Astrocyte (in vitro differentiated cells and primary cell): Measurements from ENCODE around the gene MLLT11. TPM values are rescaled to one million over a fixed set of nuclear protein-coding genes. Genes with fewer than 3 reads are reported as not detected.

ENCODE experiments used
- DNase-seq: peaks from one replicate; pipeline ENCODE4 v3.0.0-alpha.2; 2010; ENCODE audit warnings: low read depth
- FAIRE-seq: peaks from 2 replicates; lab custom pipeline; 2011; peaks lifted over from hg19 to GRCh38; lab: Jason Lieb, UNC
- H2AFZ ChIP-seq: 2 replicates; pipeline ENCODE4 v1.6.0; 2012; ENCODE audit warnings: low read depth, low read length, inconsistent platforms
- H3K27ac ChIP-seq: 2 replicates; pipeline ENCODE4 v1.5.1; 2011; ENCODE audit warnings: low read depth, low read length, inconsistent platforms
- H3K27me3 ChIP-seq: 2 replicates; pipeline ENCODE4 v1.6.0; 2011; ENCODE audit warnings: low read length, inconsistent platforms; ENCODE audit not compliant: insufficient read depth
- H3K36me3 ChIP-seq: 2 replicates; pipeline ENCODE4 v1.5.1; 2011; ENCODE audit warnings: low read length, inconsistent platforms; ENCODE audit not compliant: insufficient read depth
- H3K4me1 ChIP-seq: 2 replicates; pipeline ENCODE4 v1.5.1; 2011; ENCODE audit warnings: low read length, inconsistent platforms; ENCODE audit not compliant: insufficient read depth
- H3K4me2 ChIP-seq: 2 replicates; pipeline ENCODE4 v1.6.0; 2012; ENCODE audit warnings: low read length, inconsistent platforms
- H3K4me3 ChIP-seq: 2 replicates; pipeline ENCODE4 v1.5.1; 2011; ENCODE audit warnings: low read depth, mild to moderate bottlenecking, low read length, inconsistent platforms; ENCODE audit not compliant: insufficient read depth
- H3K79me2 ChIP-seq: 2 replicates; pipeline ENCODE4 v1.6.0; 2012; ENCODE audit warnings: mild to moderate bottlenecking, low read length, inconsistent platforms; ENCODE audit not compliant: insufficient read depth
- H3K9ac ChIP-seq: 2 replicates; pipeline ENCODE4 v1.6.0; 2012; ENCODE audit warnings: mild to moderate bottlenecking, low read length, inconsistent platforms
- H3K9me3 ChIP-seq: 2 replicates; pipeline ENCODE4 v1.5.1; 2012; ENCODE audit warnings: low read depth, mild to moderate bottlenecking, low read length, inconsistent platforms; ENCODE audit not compliant: insufficient read depth
- H4K20me1 ChIP-seq: 2 replicates; pipeline ENCODE4 v1.6.0; 2012; ENCODE audit warnings: low read length, inconsistent platforms; ENCODE audit not compliant: insufficient read depth
- H3K27ac Mint-ChIP-seq: one replicate; pipeline ENCODE4 v1.8.0; 2021; ENCODE audit warnings: mild to moderate bottlenecking, mixed read lengths; ENCODE audit not compliant: unreplicated experiment
- H3K27me3 Mint-ChIP-seq: one replicate; pipeline ENCODE4 v1.8.0; 2021; ENCODE audit warnings: low read depth, mixed read lengths; ENCODE audit not compliant: unreplicated experiment
- H3K36me3 Mint-ChIP-seq: one replicate; pipeline ENCODE4 v1.8.0; 2021; ENCODE audit warnings: low read depth, mixed read lengths; ENCODE audit not compliant: unreplicated experiment
- H3K4me1 Mint-ChIP-seq: one replicate; pipeline ENCODE4 v1.8.0; 2021; ENCODE audit warnings: low read depth, mixed read lengths; ENCODE audit not compliant: unreplicated experiment
- H3K4me3 Mint-ChIP-seq: one replicate; pipeline ENCODE4 v1.8.0; 2021; ENCODE audit warnings: mild to moderate bottlenecking, moderate library complexity, mixed read lengths; ENCODE audit not compliant: unreplicated experiment
- H3K9me3 Mint-ChIP-seq: one replicate; pipeline ENCODE4 v1.8.0; 2021; ENCODE audit warnings: mild to moderate bottlenecking, mixed read lengths; ENCODE audit not compliant: unreplicated experiment
- EZH2 ChIP-seq: IDR thresholded peaks from 2 replicates; pipeline ENCODE4 v1.6.1; 2012; ENCODE audit warnings: mild to moderate bottlenecking, low read length, inconsistent platforms; ENCODE audit not compliant: insufficient read depth
- total RNA-seq: library from RNA; stranded (reverse); gene quantifications from 2 replicates; pipeline ENCODE4 v1.2.1, GENCODE V29; 2021
- TF ChIP-seq, protein P1 (sequence below): IDR thresholded peaks from 2 replicates; pipeline ENCODE4 v1.5.1; 2011; ENCODE audit warnings: low read depth, mild to moderate bottlenecking, inconsistent platforms, low read length, moderate library complexity; ENCODE audit not compliant: insufficient read depth

Gene MLLT11
- total RNA-seq, 1 donor from 2014 or later: 77.4 TPM

DNA sequence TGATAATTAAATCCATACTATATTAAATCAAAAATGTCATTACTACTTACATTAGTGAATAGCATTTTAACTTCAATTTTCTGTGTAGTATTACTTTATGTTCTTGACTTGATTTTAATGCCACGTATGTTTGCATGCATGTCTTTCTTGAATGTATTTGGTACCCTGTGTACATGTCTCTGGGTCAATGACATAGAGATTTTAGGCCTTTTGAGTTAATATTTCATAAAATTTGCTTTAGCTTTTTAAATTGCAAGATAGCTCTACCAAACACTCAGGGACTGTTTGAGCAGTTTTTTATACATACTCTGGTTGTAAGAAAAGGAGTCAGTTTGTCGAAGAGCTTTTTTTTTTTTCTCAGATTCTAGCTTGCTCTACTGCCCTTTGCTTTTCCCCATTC is 1.5 kb downstream of the MLLT11 start:
- DNase-seq: no peak
- Histone ChIP-seq H4K20me1 (peaks cover 54% of the 10 kb centered on the region), H3K4me1 (peaks cover 28% of the 10 kb centered on the region), H2AFZ (no peak overlapping the region), H3K36me3 (peaks cover 8% of the 10 kb centered on the region), H3K4me3 (peak overlapping the region; percentile 93), H3K79me2 (peaks cover 98% of the 10 kb centered on the region), H3K27me3 (no peaks in the 10 kb centered on the region), H3K9me3 (no peaks in the 10 kb centered on the region), H3K9ac (peak overlapping the region; percentile 98), H3K27ac (peak overlapping the region; percentile 94), H3K4me2 (peak overlapping the region; percentile 99)
- no peak for FAIRE-seq
- Mint-ChIP-seq H3K4me1 (peaks cover 26% of the 10 kb centered on the region), H3K4me3 (peak overlapping the region; percentile 95), H3K9me3 (no peaks in the 10 kb centered on the region), H3K36me3 (peaks cover 10% of the 10 kb centered on the region), H3K27me3 (no peaks in the 10 kb centered on the region), H3K27ac (peak overlapping the region; percentile 96)
- TF ChIP-seq, protein P1, sequence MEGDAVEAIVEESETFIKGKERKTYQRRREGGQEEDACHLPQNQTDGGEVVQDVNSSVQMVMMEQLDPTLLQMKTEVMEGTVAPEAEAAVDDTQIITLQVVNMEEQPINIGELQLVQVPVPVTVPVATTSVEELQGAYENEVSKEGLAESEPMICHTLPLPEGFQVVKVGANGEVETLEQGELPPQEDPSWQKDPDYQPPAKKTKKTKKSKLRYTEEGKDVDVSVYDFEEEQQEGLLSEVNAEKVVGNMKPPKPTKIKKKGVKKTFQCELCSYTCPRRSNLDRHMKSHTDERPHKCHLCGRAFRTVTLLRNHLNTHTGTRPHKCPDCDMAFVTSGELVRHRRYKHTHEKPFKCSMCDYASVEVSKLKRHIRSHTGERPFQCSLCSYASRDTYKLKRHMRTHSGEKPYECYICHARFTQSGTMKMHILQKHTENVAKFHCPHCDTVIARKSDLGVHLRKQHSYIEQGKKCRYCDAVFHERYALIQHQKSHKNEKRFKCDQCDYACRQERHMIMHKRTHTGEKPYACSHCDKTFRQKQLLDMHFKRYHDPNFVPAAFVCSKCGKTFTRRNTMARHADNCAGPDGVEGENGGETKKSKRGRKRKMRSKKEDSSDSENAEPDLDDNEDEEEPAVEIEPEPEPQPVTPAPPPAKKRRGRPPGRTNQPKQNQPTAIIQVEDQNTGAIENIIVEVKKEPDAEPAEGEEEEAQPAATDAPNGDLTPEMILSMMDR: no peak
- TF ChIP-seq EZH2: no peak

DNA sequence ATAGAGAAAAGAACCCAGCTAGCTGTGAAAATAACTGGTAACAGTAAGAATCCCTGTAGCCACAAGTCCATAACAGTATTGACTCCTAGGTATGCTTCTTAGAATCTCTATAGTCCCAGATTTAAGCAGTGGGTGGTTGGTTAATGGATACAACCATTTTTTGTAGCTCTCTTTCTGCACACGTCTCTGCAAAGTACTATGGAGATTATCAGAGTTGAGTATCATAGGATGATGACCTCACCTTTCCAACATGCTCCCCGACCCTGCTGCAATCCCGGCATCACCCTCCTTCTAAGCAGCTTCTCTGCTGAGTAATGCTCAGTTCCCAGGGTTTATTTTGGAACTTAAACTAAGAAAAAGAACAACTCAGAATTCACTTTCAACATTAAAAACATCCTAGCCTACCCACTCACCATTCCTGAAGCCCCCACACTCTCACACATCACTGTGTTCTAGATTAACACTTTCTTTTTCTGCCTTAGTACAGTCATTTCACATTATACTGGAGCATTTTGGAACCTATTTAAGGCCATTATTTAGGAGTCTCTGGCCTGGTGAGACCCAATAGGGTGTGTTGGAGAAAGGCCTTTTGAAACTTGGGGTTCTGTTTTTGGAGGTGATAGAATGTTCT is 2.7 kb downstream of the MLLT11 start:
- peak overlapping the region; percentile 38 for H3K4me3 ChIP-seq
- H3K9ac ChIP-seq: peak overlapping the region; percentile 98
- no peak overlapping the region for H2AFZ ChIP-seq
- peak overlapping the region; percentile 99 for H3K4me2 ChIP-seq
- H3K27ac Mint-ChIP-seq: peak overlapping the region; percentile 96
- no peaks in the 10 kb centered on the region for H3K27me3 ChIP-seq
- H3K4me1 Mint-ChIP-seq: peaks cover 19% of the 10 kb centered on the region
- no peaks in the 10 kb centered on the region for H3K9me3 Mint-ChIP-seq
- H3K79me2 ChIP-seq: peaks cover 98% of the 10 kb centered on the region
- FAIRE-seq (no peak), DNase-seq (peak; percentile 91)
- H3K36me3 ChIP-seq: peaks cover 13% of the 10 kb centered on the region
- peaks cover 50% of the 10 kb centered on the region for H4K20me1 ChIP-seq
- peaks cover 16% of the 10 kb centered on the region for H3K4me1 ChIP-seq
- H3K4me3 Mint-ChIP-seq: peak overlapping the region; percentile 95
- H3K9me3 ChIP-seq: no peaks in the 10 kb centered on the region
- peak overlapping the region; percentile 94 for H3K27ac ChIP-seq
- H3K27me3 Mint-ChIP-seq: no peaks in the 10 kb centered on the region
- H3K36me3 Mint-ChIP-seq: peaks cover 9% of the 10 kb centered on the region
- TF ChIP-seq EZH2: no peak
- TF ChIP-seq, protein P1: no peak

DNA sequence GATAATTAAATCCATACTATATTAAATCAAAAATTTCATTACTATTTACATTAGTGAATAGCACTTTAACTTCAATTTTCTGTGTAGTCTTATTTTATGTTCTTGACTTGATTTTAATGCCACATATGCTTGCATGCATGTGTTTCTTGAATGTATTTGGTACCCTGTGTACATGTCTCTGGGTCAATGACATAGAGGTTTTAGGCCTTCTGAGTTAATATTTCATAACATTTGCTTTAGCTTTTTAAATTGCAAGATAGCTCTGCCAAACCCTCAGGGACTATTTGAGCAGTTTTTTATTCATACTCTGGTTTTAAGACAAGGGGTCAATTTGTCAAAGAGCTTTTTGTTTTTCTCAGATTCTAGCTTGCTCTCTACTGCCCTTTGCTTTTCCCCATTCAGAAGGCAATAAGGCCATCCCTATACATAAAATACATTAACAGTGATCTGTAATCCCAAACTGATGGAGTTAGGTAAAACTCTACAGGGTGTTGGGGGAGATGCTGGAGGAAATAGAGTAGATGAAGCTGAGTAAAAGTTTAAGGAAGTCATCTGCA is 5.0 kb downstream of the MLLT11 start:
- Mint-ChIP-seq H3K9me3 (no peaks in the 10 kb centered on the region), H3K27me3 (no peaks in the 10 kb centered on the region)

More for the DNA sequence above, 5.0 kb downstream of the MLLT11 start:
- FAIRE-seq (no peak), DNase-seq (no peak)
- Histone ChIP-seq H3K36me3 (peaks cover 21% of the 10 kb centered on the region), H3K4me3 (no peak overlapping the region), H3K27me3 (no peaks in the 10 kb centered on the region), H3K4me1 (peaks cover 13% of the 10 kb centered on the region), H3K9me3 (no peaks in the 10 kb centered on the region), H3K4me2 (peak overlapping the region; percentile 11), H2AFZ (no peak overlapping the region), H3K27ac (no peak overlapping the region), H3K9ac (no peak overlapping the region), H3K79me2 (peaks cover 94% of the 10 kb centered on the region), H4K20me1 (peaks cover 36% of the 10 kb centered on the region)
- no peak overlapping the region for H3K27ac Mint-ChIP-seq
- H3K4me1 Mint-ChIP-seq: peaks cover 19% of the 10 kb centered on the region
- peak overlapping the region; percentile 4 for H3K4me3 Mint-ChIP-seq
- peaks cover 13% of the 10 kb centered on the region for H3K36me3 Mint-ChIP-seq
- TF ChIP-seq EZH2: no peak
- TF ChIP-seq, protein P1: no peak
